NCI-H1694 treated with DMSO at 0.1 percent for 48 hours (cell line): ENCODE data around the gene ZNF700.
"Not testable (repeated sequence)": the region's sequence is repeated elsewhere in the genome, so short reads cannot be mapped to it uniquely, and the experiment has no call there.

Experiments
- DNase-seq: peaks from one replicate; lab custom pipeline; 2025; lab: John Stamatoyannopoulos, UW

The ZNF700 gene

GRCh38 chr19:11941361-11941887 is 16.5 kb downstream of the ZNF700 start:
- DNase-seq = not testable (repeated sequence)

- DNase-seq = no peak
Observed at GRCh38 chr19:11942008-11942842, 17.3 kb downstream of the ZNF700 start.

GRCh38 chr19:11942843-11943108 is 17.9 kb downstream of the ZNF700 start:
- no peak for DNase-seq

GRCh38 chr19:11944656-11945055 is 19.7 kb downstream of the ZNF700 start:
- DNase-seq = no peak

GRCh38 chr19:11948646-11949045 is 23.7 kb downstream of the ZNF700 start:
- DNase-seq = no peak

GRCh38 chr19:11949201-11949600 is 24.3 kb downstream of the ZNF700 start:
- DNase-seq = no peak

- not testable (repeated sequence) for DNase-seq
Observed at GRCh38 chr19:11949614-11950080, 24.7 kb downstream of the ZNF700 start.

- DNase-seq = no peak
Observed at GRCh38 chr19:11950312-11950711, 25.4 kb downstream of the ZNF700 start.

- DNase-seq = no peak
Observed at GRCh38 chr19:11963566-11964355, 38.9 kb downstream of the ZNF700 start.

- no peak for DNase-seq
Observed at GRCh38 chr19:11964496-11964857, 39.6 kb downstream of the ZNF700 start.

GRCh38 chr19:11964858-11965645 is 40.1 kb downstream of the ZNF700 start, which contains the start of gene ZNF763:
Gene ZNF763, plus strand, starts transcription at chr19:11965040. Its CDS starts 169 bp downstream, at chr19:11965209.
- DNase-seq = no peak

GRCh38 chr19:11970174-11970573 is 45.3 kb downstream of the ZNF700 start:
- DNase-seq = no peak

- DNase-seq = no peak
Observed at GRCh38 chr19:11971041-11971440, 46.1 kb downstream of the ZNF700 start.

GRCh38 chr19:11973019-11973810 is 48.3 kb downstream of the ZNF700 start:
- DNase-seq = no peak

GRCh38 chr19:11978492-11979100 is 53.7 kb downstream of the ZNF700 start:
- no peak for DNase-seq

- no peak for DNase-seq
Observed at GRCh38 chr19:11979527-11979926, 54.6 kb downstream of the ZNF700 start.

- no peak for DNase-seq
Observed at GRCh38 chr19:11982526-11982925, 57.6 kb downstream of the ZNF700 start.

- no peak for DNase-seq
Observed at GRCh38 chr19:11984986-11985385, 60.1 kb downstream of the ZNF700 start.

GRCh38 chr19:11986754-11987153 is 61.8 kb downstream of the ZNF700 start:
- no peak for DNase-seq

- no peak for DNase-seq
Observed at GRCh38 chr19:11987405-11988281, 62.7 kb downstream of the ZNF700 start.
